ENCODE measurements around the gene ST6GALNAC5. TPM values are rescaled to one million over a fixed set of nuclear protein-coding genes. Genes with fewer than 3 reads are reported as not detected.

Gene ST6GALNAC5
- total RNA-seq, 1 experiment from 2014 or later = not detected

DNA sequence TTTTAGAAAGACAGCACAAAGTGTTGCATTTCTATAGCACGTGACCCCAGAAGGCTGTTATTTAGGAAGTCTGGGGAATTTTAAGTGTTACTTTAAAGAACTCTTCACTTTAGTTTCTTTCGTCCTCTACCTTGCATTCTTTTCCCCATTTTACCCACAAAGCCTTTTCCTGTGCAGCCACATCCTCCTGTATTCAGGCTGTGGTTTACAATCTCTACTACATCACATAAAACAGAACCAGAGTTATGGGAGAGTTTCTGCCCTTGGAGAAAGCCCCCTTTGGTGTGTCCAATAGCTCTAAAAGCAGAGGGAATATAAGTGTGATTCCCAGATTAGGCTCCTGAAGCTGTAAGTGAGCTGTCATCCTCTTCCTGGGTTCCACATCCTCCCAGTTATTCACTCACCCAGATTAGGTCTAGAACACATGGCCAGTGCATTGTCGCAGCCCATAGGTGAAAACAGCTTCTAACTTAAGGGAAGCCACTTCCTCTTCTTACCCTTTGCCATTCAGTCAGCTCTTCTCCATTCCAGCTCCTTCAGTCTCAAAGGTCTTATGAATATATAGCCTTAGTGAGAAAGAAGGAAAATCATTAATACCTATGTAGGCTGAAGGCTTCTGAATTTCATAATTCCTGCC, 180.8 kb downstream of the ST6GALNAC5 start:
- ChIA-PET POLR2A (no interaction called here), CTCF (no interaction called here)
- Histone ChIP-seq H3K4me3 (ENCODE audit: low read depth in 2 of 2, low read length in 2 of 2) (no peak overlapping the region), H3K27me3 (ENCODE audit: control insufficient read depth, insufficient read depth, low read length) (peaks cover 2% of the 10 kb centered on the region; the same call in 1 of the 2 replicates), H3K36me3 (ENCODE audit: control insufficient read depth, insufficient read depth, low read length) (no peaks in the 10 kb centered on the region), H3K4me1 (ENCODE audit: control insufficient read depth, insufficient read depth, low read length) (no peaks in the 10 kb centered on the region), H3K9me3 (ENCODE audit: control insufficient read depth, insufficient read depth, low read depth, low read length) (no peaks in the 10 kb centered on the region), H3K27ac (ENCODE audit: low read length) (no peak overlapping the region)
- DNase-seq (ENCODE audit: low read depth, low spot score) (no peak), ATAC-seq (no peak)
- TF ChIP-seq TCF7L2 (IDR thresholded peaks at IDR 0.05; ENCODE audit: low read depth, low read length) (no peak), POLR2AphosphoS5 (IDR thresholded peaks at IDR 0.05; ENCODE audit: low read depth, low read length) (no peak), SIN3A (IDR thresholded peaks at IDR 0.05; ENCODE audit: borderline replicate concordance, insufficient read depth, low read depth, low read length) (no peak)
- TF ChIP-seq, protein P1, sequence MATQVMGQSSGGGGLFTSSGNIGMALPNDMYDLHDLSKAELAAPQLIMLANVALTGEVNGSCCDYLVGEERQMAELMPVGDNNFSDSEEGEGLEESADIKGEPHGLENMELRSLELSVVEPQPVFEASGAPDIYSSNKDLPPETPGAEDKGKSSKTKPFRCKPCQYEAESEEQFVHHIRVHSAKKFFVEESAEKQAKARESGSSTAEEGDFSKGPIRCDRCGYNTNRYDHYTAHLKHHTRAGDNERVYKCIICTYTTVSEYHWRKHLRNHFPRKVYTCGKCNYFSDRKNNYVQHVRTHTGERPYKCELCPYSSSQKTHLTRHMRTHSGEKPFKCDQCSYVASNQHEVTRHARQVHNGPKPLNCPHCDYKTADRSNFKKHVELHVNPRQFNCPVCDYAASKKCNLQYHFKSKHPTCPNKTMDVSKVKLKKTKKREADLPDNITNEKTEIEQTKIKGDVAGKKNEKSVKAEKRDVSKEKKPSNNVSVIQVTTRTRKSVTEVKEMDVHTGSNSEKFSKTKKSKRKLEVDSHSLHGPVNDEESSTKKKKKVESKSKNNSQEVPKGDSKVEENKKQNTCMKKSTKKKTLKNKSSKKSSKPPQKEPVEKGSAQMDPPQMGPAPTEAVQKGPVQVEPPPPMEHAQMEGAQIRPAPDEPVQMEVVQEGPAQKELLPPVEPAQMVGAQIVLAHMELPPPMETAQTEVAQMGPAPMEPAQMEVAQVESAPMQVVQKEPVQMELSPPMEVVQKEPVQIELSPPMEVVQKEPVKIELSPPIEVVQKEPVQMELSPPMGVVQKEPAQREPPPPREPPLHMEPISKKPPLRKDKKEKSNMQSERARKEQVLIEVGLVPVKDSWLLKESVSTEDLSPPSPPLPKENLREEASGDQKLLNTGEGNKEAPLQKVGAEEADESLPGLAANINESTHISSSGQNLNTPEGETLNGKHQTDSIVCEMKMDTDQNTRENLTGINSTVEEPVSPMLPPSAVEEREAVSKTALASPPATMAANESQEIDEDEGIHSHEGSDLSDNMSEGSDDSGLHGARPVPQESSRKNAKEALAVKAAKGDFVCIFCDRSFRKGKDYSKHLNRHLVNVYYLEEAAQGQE (IDR thresholded peaks at IDR 0.05; ENCODE audit: insufficient read depth in 1 of 2, low read depth in 2 of 2, low read length in 1 of 2) = no peak
- TF ChIP-seq, protein P2, sequence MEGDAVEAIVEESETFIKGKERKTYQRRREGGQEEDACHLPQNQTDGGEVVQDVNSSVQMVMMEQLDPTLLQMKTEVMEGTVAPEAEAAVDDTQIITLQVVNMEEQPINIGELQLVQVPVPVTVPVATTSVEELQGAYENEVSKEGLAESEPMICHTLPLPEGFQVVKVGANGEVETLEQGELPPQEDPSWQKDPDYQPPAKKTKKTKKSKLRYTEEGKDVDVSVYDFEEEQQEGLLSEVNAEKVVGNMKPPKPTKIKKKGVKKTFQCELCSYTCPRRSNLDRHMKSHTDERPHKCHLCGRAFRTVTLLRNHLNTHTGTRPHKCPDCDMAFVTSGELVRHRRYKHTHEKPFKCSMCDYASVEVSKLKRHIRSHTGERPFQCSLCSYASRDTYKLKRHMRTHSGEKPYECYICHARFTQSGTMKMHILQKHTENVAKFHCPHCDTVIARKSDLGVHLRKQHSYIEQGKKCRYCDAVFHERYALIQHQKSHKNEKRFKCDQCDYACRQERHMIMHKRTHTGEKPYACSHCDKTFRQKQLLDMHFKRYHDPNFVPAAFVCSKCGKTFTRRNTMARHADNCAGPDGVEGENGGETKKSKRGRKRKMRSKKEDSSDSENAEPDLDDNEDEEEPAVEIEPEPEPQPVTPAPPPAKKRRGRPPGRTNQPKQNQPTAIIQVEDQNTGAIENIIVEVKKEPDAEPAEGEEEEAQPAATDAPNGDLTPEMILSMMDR (IDR thresholded peaks at IDR 0.05) = no peak
- no TSS peak for BruUV-seq (replicated peaks)
- intact Hi-C loops (cut with micrococcal nuclease; ENCODE audit: unreplicated experiment) (no loop called here), in situ Hi-C loops (cut with HindIII; ENCODE audit: low pct_unique_long_range_greater_than_20kb, low sequenced_read_pairs) (no loop called here)

DNA sequence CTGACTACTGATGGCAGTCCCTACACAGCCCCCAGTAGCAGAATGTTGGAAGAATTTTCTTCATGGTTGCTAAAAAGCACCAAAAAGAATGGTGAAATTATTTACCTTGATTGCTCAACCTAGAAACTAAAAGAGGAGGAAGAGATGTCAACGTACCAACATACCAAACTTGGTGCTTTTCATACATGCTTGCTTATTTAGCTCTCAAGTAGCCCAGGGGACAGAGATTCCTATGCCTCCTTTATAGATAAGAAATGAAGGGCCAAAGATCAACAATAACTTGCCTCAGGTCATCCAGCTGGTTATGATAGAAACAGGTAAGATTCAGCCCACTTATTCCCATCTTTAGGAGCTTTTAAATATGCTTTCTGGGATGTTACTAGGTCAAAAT, 181.3 kb downstream of the ST6GALNAC5 start:
- in situ Hi-C loops (cut with HindIII; ENCODE audit: low pct_unique_long_range_greater_than_20kb, low sequenced_read_pairs) (no loop called here), intact Hi-C loops (cut with micrococcal nuclease; ENCODE audit: unreplicated experiment) (no loop called here)
- no peaks in the 10 kb centered on the region for H3K36me3 ChIP-seq (ENCODE audit: control insufficient read depth, insufficient read depth, low read length)
- no peaks in the 10 kb centered on the region for H3K9me3 ChIP-seq (ENCODE audit: control insufficient read depth, insufficient read depth, low read depth, low read length)
- POLR2A ChIA-PET = no interaction called here
- DNase-seq (ENCODE audit: low read depth, low spot score) = no peak
- no peak for ATAC-seq
- peaks cover 2% of the 10 kb centered on the region; the same call in 1 of the 2 replicates for H3K27me3 ChIP-seq (ENCODE audit: control insufficient read depth, insufficient read depth, low read length)
- TF ChIP-seq, protein P1 (IDR thresholded peaks at IDR 0.05; ENCODE audit: insufficient read depth in 1 of 2, low read depth in 2 of 2, low read length in 1 of 2) = no peak
- TF ChIP-seq, protein P2 (IDR thresholded peaks at IDR 0.05) = no peak
- TF ChIP-seq SIN3A (IDR thresholded peaks at IDR 0.05; ENCODE audit: borderline replicate concordance, insufficient read depth, low read depth, low read length) (no peak), POLR2AphosphoS5 (IDR thresholded peaks at IDR 0.05; ENCODE audit: low read depth, low read length) (no peak), TCF7L2 (IDR thresholded peaks at IDR 0.05; ENCODE audit: low read depth, low read length) (no peak)
- CTCF ChIA-PET = no interaction called here
- no TSS peak for BruUV-seq (replicated peaks)
- H3K27ac ChIP-seq (ENCODE audit: low read length) = no peak overlapping the region
- H3K4me3 ChIP-seq (ENCODE audit: low read depth in 2 of 2, low read length in 2 of 2) = no peak overlapping the region
- no peaks in the 10 kb centered on the region for H3K4me1 ChIP-seq (ENCODE audit: control insufficient read depth, insufficient read depth, low read length)

Data from Panc1 (cell line).